Astrocyte (in vitro differentiated cells and primary cell): ENCODE data around the gene ARF5.

Experiments used
- EZH2 ChIP-seq: IDR thresholded peaks from 2 replicates; pipeline ENCODE4 v1.6.1; 2012; ENCODE audit warnings: mild to moderate bottlenecking, low read length, inconsistent platforms; ENCODE audit not compliant: insufficient read depth
- TF ChIP-seq, protein P1 (sequence below): IDR thresholded peaks from 2 replicates; pipeline ENCODE4 v1.5.1; 2011; ENCODE audit warnings: low read depth, mild to moderate bottlenecking, inconsistent platforms, low read length, moderate library complexity; ENCODE audit not compliant: insufficient read depth

DNA sequence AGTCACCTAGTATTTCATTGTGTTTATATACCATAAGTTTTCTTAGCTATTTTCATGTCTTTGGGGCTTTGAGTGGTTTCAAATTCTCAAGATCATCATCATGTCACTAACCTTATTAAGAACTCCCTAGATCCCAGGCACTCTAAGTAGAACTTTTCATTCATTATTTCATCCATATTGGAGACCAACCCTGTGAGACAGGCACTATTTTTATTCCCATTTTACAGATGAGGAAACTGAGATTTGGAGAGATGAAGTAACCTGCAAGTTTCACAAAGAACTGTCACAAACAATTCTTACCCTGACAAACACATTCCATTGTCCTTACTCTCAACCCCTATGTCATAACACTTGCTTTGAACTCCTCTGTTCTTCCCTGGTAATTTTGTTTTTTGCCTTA lies 50.0 kb downstream of the ARF5 start:
- TF ChIP-seq, protein P1, sequence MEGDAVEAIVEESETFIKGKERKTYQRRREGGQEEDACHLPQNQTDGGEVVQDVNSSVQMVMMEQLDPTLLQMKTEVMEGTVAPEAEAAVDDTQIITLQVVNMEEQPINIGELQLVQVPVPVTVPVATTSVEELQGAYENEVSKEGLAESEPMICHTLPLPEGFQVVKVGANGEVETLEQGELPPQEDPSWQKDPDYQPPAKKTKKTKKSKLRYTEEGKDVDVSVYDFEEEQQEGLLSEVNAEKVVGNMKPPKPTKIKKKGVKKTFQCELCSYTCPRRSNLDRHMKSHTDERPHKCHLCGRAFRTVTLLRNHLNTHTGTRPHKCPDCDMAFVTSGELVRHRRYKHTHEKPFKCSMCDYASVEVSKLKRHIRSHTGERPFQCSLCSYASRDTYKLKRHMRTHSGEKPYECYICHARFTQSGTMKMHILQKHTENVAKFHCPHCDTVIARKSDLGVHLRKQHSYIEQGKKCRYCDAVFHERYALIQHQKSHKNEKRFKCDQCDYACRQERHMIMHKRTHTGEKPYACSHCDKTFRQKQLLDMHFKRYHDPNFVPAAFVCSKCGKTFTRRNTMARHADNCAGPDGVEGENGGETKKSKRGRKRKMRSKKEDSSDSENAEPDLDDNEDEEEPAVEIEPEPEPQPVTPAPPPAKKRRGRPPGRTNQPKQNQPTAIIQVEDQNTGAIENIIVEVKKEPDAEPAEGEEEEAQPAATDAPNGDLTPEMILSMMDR: no peak
- TF ChIP-seq EZH2: no peak
